Fibroblast of mammary gland (primary cell): ENCODE results near the gene PGM1.
"Not testable (repeated sequence)": the region's sequence is repeated elsewhere in the genome, so short reads cannot be mapped to it uniquely, and the experiment has no call there.

ENCODE experiments used
- DNase-seq: peaks from one replicate; pipeline ENCODE4 v3.0.0-alpha.2; 2010; ENCODE audit warnings: low read depth
- H3K4me3 ChIP-seq: 2 replicates; pipeline ENCODE4 v1.5.1; 2011; ENCODE audit warnings: low read depth, mild to moderate bottlenecking, low read length, moderate library complexity; ENCODE audit not compliant: control insufficient read depth
- TF ChIP-seq, protein P1 (sequence below): conservative IDR thresholded peaks from 2 replicates; pipeline ENCODE4 v1.5.1; 2011; ENCODE audit warnings: low read depth, low read length, inconsistent platforms; ENCODE audit not compliant: control insufficient read depth, insufficient read depth

The PGM1 gene

DNA sequence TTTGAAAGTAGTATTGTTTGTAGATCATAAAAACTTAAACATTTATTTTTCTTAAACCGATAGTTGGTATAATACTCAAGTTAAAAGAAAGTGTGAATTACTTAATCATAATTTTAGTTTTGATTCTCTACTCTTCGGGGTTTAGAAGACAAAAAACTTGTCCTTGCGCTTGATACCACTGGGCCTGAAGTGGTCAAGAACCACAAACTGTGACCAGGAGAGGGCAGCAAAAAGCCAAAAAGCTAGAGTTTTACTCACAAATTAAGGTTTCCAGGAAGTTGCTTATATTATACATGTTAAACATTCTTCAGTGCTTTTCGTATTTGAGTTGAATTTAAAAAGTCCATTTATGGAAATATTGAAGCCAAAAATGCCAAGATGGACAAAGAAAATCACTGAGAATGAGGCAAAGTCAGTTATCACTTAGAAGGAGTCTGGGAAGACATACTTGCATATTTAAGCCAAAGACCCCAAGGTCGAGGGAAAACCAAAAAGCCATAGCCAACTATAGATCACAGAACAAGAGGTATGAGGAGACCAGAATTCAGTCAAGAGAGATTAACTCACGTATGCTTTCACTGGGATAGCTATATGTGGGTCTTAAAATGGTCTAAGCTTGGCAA is 35.7 kb upstream of the PGM1 start:
- TF ChIP-seq, protein P1, sequence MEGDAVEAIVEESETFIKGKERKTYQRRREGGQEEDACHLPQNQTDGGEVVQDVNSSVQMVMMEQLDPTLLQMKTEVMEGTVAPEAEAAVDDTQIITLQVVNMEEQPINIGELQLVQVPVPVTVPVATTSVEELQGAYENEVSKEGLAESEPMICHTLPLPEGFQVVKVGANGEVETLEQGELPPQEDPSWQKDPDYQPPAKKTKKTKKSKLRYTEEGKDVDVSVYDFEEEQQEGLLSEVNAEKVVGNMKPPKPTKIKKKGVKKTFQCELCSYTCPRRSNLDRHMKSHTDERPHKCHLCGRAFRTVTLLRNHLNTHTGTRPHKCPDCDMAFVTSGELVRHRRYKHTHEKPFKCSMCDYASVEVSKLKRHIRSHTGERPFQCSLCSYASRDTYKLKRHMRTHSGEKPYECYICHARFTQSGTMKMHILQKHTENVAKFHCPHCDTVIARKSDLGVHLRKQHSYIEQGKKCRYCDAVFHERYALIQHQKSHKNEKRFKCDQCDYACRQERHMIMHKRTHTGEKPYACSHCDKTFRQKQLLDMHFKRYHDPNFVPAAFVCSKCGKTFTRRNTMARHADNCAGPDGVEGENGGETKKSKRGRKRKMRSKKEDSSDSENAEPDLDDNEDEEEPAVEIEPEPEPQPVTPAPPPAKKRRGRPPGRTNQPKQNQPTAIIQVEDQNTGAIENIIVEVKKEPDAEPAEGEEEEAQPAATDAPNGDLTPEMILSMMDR, result peak; percentile 71
- DNase-seq, result peak; percentile 56
- no peak overlapping the region for H3K4me3 ChIP-seq

DNA sequence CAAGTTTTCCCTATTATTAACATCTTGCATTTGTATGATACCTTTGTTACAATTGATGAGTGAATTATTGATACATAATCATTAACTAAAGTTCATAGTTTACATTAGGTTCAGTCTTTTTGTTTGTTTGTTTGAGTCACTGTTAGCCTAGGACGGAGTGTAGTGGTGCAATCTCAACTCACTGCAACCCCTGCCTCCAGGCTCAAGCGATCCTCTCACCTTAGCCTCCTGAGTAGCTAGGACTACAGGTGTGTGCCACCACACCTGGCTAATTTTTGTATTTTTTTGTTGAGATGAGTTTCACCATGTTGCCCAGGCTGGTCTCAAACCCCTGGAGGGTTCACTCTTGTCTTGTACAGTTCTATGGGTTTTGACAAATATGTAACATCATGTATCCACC is 33.9 kb upstream of the PGM1 start:
- TF ChIP-seq, protein P1, result no peak

DNA sequence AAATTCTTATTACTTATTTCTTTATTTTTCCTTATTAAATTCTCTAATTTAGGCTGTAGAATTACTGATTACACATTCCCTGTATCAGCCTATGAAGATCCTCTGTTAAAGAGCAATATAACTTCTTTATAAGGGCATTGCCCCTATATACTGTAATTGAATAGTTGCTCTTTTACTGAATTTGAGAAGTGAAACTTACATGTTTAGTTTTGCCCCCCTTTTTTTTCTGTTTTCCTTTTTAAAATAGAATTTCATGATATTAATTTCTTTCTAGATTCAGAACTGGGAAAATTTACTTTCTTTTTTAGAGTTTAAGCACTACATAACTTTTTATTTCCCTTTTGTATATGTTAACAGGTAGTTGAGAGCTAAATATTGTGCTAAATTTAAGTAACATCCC is 29.5 kb upstream of the PGM1 start:
- TF ChIP-seq, protein P1, result no peak
- no peak for DNase-seq
- no peak overlapping the region for H3K4me3 ChIP-seq

More for the DNA sequence above, 33.9 kb upstream of the PGM1 start:
- no peak for DNase-seq
- H3K4me3 ChIP-seq, result no peak overlapping the region

DNA sequence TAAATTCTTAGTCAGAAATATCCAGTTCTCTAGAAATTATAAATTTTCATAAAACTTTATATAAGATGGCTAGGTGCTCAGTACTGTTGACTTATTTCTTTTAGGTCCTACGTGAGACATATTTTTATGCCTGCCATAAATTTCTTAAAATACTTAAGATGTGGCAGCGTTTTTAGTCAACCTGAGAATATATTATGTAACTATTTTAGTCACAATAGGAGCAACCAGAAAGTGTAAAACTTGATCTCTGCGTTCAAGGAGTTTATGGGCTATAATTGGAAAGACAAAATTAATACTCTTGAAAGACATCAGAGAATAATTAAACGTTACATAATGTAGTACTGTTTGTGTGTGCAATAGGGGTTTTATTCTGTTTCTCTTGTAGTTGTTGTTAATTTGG is 24.1 kb upstream of the PGM1 start:
- no peak for DNase-seq
- no peak overlapping the region for H3K4me3 ChIP-seq
- TF ChIP-seq, protein P1, result no peak

DNA sequence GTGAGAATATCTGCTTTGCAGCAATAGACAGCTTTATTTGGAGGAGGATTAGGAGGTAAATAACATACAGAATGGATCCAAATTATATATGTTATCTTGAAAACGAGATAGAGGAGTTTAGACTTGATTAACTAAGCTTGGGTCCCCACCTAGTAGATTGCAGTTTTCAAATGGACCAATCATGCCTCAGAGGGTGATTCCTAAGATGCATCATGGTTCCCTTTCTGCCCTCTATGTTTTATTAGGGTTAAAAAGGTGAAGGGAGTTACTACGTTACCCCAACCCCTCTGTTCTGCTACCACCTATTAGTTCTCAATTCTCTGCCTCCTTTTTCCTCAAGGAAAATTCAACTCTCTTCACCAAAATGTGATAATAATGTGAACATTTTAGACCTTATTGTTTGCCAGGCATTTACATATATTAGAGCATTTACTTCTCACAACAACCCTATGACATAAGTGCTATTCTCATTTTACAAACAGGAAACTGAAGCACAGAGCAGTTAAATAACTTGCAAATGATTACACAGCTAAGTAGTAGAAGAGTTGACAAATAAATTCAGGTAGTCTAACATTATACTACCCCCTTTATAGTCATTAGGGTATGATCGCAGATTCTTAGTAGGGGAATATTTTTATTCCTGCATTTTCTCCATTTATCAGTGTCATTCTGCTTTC is 23.4 kb upstream of the PGM1 start:
- TF ChIP-seq, protein P1, result no peak
- H3K4me3 ChIP-seq, result no peak overlapping the region
- no peak for DNase-seq

DNA sequence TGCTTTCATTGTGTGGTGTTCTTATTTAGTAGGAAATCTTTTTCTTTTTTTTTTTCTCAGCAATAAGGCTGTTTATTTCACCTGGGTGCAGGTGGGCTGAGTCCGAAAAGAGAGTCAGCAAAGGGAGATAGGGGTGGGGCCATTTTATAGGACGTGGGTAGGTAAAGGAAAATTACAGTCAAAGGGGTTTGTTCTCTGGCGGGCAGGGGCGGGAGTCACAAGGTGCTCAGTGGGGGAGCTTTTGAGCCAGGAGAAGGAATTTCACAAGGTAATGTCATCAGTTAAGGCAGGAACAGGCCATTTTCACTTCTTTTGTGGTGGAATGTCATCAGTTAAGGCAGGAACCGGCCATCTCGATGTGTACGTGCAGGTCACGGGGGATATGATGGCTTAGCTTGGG is 20.5 kb upstream of the PGM1 start:
- not testable (repeated sequence) for DNase-seq, H3K4me3 ChIP-seq

DNA sequence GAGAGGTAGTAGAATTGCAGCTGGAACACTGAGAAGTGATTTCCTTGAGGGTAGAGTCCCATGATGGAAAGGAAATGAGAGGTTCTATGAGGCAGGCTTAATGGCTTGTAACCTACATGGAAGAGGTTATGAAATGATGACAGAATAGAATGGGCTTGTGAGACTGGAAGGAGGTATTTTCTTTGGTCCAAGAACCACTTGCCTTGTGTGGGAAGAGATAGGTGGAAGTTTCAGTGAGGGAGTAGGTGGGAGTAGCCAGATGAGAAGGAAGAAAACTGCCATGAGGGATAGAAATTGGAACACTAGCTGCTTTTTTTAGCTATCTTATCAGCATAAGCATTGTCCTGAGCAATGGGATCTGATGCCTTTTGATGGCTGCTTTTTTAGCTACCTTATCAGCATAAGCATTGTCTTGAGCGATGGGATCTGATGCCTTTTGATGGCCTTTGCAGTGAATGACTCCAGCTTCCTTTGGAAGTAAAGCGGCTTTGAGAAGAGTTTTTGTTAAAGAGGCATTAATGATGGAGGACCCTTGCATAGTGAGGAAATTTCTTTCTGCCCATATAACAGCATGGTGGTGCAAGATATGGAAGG is 18.9 kb upstream of the PGM1 start:
- DNase-seq, H3K4me3 ChIP-seq: not testable (repeated sequence)
